M059J (cell line): Measurements from ENCODE around the gene INSYN2A. TPM values are rescaled to one million over a fixed set of nuclear protein-coding genes. Genes with fewer than 3 reads are reported as not detected.

Source experiments
- DNase-seq: peaks from one replicate; pipeline ENCODE4 v3.0.0-alpha.2; 2012; ENCODE audit warnings: low read depth
- total RNA-seq: library from RNA; depleted of rRNA; stranded (reverse); fragments of >200 nt; shearing (Covaris generic); gene quantifications from 2 replicates; pipeline ENCODE4 v1.2.3, GENCODE V29; 2014

INSYN2A gene
- total RNA-seq, 1 experiment from 2014 or later = 0.10 TPM

DNA sequence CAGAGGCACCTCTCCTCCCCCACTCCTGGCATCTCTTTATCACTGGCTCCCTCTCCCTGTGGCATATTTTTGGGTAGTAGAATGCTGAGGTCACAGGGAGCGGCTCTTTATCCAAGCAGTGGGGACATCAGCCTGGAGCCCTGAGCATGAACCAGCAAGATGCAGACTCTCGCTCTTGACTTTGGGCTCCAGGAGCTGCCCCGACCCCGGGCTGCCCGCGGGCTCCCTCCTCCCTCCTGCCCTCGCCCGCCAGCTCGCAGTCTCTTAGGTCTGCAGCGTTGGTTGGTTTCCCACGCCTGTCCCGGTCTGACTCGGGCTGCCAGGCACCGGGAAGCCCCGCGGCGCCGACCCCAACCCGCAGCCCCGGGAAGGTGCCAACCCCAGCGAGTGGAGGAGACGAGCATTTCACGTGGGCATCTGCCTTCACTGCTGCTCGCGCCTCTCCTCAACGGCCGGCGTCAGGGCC lies 1.3 kb downstream of the INSYN2A start:
- peak; percentile 41 for DNase-seq

DNA sequence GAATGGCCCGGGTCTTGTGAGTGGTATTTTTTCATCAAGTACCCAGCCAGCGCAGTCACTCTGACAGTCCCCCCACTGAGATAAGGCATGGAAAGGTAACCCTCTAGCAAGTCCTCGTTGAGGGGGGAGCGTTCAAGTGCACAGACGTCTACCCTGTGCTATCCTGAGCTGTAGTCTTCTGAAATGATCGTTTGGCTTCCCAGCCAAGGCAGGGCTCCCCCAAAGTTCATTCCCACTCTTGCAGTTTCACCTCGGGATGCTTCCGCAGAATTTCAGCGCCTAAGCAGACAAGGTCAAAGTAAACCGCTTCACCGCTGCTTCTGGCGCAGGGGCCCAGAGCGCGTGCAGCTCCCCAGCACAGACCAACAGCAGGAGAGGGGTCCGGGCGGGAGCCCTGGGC lies 1.8 kb downstream of the INSYN2A start:
- DNase-seq = no peak

DNA sequence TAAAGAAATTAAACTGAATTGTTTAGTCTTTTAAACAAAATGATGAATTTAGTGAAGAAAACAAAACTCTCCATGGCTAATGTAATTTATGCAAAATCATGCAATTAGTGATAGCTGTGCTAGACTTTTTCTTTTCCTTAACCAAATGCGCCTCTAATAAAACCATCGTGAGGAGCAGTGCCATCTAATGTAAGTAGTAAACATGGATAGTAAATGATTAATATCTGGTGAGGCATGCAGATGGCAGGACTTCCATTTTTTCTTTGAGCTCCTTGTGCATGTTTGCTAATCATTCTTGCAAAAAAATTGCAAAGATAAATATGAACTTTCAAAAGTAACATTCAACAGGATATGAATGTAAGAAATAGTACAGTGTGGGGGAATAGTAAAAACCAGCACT lies 2.3 kb downstream of the INSYN2A start:
- DNase-seq = no peak

DNA sequence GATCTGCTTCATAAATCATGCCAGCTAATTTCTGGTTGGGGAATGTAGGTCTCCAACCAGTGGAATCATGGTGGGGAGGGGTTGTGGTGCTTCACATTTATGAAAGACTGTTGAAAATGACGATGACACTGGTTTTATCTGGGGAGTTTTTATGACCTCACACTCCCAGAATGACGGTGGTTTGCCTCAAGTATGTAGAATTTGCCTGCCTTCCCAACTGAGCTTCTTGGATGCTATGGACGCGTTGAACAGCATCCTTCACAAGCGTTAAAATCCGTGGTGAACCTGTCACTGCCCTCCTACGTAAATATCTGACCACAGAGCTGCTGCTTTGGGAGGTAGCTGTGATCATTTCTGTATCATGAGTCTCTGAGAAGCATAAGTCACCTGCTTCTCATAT lies 3.3 kb downstream of the INSYN2A start:
- peak; percentile 46 for DNase-seq

DNA sequence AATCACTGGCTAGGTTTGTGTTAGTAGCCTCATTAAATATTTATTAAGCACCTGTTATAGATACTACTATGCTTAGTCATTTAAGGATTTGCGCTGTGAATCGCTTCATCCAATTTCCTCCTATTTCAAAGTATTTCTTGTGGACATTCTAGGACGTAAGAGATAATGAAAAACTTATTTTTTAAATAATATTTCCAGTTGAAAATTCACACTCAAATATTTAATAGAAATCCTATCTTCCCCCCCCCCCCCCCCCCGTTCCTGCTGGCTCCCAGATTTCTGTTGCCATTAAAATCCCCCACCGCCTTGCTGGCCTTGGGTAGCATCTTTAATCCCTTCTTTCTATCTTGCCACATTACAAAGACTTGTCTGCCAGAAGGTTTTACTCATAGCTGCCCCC lies 6.0 kb downstream of the INSYN2A start:
- no peak for DNase-seq

DNA sequence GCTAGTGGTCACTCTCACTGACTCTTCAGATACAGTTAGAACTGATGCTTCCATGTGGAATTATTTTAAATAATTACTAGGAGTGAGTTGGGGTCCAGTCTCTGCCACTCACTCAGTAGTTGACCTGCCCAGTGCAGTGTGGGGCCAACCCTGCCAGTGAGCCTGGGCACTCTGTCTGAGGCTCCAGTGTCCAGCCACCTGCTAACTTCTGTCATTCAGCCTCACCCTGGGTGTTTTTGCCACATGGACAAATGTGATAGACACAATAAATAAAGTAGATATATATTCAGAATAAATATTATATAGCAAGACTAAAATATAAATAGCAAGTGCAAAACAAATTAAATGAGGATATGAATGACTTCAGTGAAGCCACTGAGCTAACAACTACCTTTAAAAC lies 7.2 kb downstream of the INSYN2A start:
- no peak for DNase-seq

DNA sequence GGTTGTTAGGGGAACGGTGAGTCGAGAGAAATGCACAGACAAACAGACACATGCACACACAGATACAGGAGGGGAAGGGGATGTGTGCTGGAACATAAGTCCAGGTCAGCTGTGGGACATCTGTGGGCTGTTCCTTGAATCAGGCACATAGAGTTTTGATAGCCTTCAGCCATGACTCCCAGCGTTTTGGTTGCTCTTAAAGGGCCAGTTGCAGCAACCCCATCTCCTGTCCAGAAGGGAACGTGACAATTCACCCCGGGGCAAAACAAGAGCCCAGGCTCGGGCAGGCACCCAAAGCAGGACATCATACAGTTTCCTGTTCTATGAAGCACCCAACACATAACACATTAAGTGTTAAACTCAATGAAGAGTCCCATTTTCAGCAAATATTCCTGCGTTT lies 9.6 kb downstream of the INSYN2A start:
- DNase-seq = peak; percentile 5

DNA sequence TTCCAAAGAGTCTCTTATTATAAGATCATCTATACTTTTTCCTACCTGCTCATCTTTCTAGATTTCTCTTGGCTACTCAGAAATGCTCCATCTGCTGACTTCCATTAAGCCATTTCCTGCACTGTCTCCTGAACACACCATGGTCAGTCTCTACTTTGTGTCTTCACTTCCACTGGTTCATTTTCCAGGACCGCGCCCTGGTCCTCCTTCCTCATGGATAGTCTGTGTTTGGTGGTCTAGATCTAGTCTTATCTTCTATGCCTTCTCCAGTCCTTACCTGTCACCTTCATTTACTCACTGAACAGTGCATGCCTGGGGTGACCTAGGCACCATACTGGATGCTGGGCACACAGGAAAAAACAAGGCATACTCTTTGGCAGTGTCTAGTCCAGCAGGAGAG lies 11.8 kb downstream of the INSYN2A start:
- DNase-seq = no peak

DNA sequence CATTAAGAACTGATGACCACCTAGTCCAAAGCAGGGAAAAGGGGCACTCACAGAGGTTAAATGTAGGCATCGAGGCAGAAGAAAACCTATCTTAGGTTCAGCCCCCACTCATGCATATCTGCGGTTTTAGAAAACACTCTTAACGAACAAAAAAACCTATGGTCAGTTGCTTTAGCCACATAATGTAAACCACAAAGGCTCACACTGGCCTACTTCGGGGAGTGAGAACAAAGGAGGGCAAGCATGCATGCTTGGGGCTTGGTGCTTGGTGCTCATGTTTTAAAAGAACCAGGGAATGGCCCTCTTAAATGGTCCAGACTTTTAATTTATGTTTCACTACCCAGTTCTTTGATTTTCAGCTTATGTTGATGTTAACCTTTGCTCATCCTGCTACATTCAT lies 14.2 kb downstream of the INSYN2A start:
- DNase-seq = peak; percentile 51

DNA sequence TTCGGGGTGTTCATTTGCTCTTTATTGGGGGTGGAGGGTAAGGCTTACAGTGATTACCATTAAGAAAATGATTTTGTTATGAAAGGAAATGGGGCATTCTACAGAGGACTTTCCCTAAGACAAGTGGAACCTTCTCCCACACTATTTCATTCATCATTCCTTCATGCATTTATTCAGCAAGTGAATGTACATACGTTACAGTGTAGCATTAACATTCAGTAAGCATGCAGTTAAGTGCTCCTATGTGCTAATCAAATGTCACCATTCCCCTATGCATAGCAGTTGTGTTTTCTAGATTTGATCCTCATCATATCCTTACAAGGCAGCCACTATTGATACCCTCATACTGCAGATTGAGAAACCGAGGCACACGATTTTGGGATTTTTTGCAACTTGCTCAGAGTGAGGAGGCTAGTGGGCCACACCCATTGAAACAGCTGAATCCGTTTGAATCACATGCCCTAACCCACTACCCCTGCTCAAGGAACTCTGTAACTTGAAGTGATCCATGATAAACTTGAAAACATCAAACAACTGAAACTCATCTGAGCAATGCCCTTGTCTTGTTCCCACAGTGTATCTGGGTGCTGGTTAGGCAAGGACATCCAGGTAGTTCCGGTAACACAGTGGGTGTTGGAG lies 16.7 kb downstream of the INSYN2A start:
- DNase-seq = no peak

DNA sequence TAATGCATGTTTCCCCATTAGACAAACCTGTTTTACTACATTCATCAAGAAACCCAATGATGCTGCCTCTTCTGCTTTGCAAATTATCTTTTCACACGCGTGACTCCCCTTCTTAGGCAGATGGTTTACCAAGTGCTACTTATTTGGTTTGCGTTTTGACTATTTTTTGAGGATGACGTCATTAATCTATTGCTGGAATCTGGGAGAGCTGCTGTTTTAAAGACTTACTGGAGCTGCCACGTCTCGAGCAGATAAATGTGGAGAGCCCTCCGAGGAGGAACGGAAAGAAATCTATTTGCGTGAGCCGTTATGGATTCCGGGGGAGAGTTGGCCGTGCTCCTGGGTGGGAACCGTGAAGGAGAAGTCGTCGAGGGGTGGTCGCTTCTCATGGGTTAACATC lies 19.7 kb downstream of the INSYN2A start:
- DNase-seq = no peak

DNA sequence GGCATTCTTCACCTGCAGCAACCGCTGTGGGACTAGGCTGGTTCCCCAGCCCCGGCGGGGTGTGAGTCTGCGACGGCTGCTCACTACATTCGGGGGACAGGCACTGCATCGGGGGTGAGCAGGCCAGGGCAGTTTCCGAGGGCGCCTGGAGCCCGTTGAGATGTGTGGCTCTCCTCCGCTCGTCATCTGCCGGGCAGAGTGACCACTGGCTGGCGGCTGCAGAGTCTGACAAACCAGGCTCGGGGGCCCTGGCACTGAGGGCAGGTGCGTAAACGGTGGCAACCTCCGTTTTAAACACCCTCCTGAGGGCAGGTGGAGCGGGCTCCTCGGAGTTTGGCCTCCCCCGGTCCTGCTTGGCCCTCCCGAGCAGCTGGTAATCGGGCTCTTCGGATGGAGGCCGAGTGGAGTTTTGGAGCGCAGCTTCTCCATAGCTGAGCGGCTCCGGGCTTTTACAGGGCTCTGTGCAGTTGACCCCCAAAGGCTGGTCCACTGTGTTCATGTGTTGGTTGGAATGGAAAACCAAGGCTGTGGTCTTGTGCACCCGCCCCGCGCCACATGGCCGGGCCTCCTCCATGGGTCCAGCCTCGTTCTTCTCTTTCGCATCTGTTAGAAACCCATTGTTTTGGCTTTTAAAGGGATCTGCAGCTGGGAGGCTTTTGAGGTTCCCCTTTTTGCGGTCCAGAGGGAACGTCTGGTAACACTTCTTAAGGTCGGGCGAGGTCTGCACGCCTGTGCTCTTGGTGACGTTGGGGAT lies 20.9 kb downstream of the INSYN2A start:
- no peak for DNase-seq

DNA sequence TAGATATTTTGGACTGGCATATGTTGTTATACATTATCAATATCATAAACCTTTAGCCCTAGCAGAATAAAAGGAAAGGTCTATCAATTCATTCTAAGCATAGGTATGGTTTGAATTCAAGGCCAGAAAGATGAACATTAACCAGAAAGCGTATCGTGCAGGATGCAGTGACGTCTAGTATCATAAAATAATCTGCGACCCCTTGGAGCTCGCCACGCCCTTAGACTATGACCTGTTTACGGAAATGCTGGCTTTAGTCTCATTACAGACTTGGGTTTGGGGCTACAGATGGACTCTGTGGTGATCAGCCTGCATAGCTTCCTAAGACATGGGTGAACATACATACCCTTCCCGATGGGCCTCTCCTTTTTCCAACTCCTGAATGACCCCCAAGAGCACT lies 21.5 kb downstream of the INSYN2A start:
- no peak for DNase-seq

DNA sequence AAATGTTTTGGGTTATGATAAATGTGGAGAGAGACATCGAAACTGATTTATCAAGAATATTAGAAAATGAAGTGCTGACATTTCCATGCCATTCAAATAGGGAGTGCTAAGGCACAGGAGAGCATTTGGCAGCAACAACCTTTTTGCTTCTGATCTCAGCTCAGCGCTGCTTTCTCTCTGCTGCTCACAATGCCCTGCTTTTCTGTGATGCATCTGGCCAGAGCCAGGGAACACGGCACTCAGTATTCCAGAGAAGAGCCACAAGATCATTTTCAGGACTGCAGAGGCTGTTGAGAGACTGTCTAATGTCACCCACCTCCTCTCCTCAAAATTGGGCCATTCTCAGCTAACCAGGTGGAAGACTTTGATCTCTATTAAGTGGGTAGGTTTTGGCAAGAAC lies 28.1 kb downstream of the INSYN2A start:
- no peak for DNase-seq

DNA sequence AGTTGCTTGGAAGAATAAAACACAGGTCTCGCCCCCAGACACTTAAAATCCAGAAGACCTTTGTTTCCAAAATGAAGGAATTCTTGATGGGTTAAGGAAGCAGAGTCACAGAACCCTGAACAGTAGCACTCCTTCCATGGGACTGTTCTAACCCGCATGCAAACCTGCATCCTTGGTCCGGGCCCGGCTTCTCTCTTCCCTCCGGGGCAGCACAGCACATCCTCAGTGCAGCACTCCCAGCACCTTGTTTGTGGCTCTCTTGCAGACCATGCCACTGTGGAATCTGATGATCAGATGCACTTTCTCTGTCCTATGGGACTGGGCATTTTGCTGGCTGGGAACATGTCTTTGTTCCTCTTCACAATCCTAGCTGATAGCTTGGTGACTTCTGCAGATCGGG lies 33.5 kb downstream of the INSYN2A start:
- DNase-seq = no peak

DNA sequence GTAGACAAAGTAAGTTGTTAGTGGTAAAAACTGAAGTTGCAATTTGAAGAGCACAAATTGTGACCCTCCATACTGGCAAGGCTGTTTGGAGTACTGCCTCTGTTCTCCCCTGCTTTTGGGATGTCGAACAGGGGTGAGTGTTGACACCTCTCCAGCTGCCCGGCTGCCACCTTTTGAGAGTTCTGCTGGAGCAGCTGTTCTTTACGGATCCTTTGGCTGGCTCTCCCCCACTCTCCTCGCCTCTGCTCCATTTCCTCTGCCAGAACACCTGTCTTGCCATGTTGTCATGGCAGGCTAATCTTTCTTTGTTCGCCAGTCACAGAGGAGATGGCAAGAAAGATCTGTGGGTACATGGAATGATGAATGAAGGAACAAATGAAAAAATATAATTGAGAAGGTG lies 34.9 kb downstream of the INSYN2A start:
- DNase-seq = no peak

DNA sequence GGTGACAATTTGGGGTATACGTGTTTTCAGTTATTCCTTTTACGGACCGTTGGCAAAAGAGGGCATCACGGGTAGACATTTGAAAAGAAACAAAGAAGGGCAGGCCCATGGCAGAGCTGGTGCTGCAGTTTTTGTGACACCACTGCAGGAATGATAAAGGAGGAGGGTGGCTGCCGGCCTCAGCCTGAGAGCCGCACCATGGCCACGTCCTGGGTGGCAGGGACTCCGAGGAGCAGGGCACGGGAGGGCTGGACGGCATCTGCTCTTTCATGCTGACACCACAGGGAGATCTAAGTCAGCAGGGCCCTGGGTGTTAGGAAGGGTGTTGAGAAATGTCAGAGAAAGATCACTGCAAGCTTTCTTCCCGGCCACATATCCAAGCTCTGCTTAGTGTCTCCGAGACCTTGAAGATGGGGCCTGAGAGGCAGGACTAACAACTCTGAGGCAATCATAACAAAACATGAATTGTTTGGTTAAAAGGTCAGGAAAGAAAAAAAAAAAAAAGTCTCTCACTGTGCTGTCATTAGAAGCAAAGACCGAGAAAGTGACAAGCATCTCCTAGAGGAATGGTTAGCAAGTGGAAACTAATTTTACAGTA lies 36.6 kb downstream of the INSYN2A start:
- DNase-seq = no peak

DNA sequence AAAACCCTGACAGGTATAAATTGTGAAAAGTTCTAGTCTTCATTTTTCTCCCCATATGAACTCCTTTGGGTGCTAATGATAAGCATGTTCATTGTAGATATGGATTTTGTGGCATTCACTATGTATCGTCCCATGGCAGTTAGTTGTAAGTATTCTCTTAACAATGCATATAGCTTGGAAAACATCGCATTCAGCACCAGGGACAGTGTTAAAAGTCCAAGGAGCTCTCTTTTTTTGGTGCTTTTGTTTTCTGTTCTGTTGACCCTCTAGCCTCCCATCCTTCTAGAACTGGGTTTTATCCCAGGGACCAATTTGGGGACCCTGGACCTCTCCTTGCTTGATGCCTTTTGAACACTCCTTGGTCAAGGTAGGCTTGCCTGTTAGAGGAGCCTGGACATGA lies 37.7 kb downstream of the INSYN2A start:
- no peak for DNase-seq

DNA sequence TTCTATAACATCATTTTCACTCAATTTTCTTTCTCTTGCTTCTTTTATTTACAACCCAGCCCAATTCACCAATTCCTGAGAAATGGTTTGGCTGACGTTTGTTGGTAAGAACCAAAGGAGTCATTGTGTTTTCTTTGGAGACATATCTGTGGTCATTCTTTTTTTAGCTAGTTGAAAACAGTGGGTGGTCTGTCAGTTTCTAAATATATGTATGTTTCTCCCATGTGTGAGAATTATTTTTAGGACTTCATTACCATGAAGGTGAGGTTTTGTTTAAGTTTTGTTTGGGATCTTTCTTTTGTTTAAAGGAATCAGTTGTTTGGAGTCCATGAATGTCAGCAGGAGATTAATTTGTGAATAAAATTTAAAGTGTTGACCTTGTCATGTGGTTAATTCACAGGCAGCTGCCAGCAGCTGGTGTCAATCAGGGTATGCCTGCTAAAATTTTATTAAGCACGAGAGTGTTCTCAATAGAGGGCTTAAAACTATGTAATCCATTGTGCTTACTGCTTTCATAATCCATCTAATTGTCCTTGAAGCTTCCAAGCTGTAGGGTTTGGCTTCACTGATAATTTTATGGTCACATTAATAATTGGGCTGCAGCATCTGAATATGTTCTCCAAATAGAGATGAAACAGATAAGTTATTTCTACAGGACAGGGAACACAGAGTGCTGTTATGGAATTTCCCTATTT lies 38.7 kb downstream of the INSYN2A start:
- DNase-seq = no peak

DNA sequence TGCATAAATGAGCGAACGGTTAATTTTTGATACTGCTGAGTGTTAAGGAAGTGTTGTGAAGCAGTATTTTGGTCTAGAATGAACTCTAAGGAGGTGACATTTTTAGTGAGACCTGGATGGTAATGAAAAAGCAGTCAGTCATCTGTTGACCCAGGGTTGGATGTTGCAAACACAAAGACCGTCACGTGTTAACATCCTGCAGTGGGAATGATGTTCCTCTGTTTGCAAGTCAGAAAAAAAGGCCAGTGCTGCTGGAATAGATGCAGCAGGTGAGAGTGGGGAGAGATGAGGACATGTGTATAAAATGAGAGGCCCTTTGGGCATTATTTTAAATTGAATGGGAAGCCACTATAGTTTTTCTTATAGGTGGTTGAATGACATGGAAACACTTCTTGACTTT lies 39.3 kb downstream of the INSYN2A start:
- DNase-seq = no peak

DNA sequence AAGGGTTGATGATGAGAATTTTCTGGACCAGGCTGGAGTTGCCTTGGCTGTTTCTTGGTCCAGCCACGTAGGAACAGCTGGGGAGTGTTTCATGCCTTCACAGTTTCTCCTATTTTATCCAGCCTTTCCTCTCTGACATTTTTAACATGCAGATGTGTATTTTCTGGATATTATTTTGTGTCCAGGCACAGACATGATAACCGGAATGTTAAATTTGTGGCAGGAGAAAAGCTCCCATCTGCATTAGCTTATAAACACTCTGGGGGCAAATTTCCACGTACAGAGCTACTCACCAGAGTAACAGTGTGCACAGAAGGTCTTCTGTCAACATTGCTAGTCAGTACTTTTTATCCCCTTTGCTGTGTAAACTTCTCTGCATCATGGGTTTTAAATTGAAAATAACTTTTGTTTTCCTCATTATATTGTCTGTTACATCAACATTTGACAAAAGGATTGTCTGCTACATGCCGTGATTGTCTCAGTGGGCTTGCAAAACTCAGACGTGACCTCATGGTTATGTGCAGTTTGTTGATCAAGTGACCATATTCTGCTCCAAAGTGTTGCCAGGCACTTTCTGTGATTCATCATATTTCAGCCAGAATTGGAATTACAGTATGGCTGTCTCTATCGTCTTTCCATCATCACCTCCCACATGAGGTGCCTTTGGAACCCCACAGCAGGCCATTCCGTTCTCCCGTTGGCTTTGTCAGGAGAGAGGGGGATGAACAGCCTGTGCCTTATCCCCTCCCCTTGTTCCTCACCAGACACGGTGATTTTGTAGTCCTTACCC lies 41.4 kb downstream of the INSYN2A start:
- DNase-seq = no peak

DNA sequence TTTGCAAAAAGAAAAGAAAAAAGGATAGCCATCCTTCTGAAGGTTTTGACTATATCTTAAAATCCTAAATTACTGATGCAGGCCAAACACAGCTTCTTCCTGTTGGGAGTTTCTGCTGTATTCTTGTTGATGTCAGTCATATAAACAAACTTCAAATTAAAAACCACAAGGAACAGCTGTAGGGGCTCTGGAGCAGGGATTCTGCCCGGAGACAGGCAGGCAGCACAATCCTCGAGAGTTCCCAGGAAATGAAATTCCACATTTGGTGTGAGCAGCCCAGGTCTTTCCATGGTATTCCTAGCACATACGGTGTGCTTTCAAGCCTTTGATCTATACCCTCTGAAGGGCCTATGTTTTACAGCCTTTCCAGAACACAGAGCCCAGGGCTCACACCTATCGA lies 43.2 kb downstream of the INSYN2A start:
- DNase-seq = peak; percentile 48
